OCI-LY7 (cell line): Measurements from ENCODE around the gene EXOC4.

Experiments used
- EZH2phosphoT487 ChIP-seq: fragments of 200-600 bp; sonication (generic); IDR thresholded peaks from 2 replicates; pipeline ENCODE4 v1.6.1; 2018; ENCODE audit warnings: low read depth, borderline replicate concordance, mild to moderate bottlenecking, mixed run types, antibody characterized with exemption, low read length, moderate library complexity, mixed read lengths
- TF ChIP-seq, protein P1 (sequence below): fragments of 200-600 bp; sonication (generic); conservative IDR thresholded peaks from 2 replicates; pipeline ENCODE4 v1.5.1; 2014; ENCODE audit warnings: mild to moderate bottlenecking, antibody characterized with exemption, low read length, moderate library complexity, mixed read lengths

DNA sequence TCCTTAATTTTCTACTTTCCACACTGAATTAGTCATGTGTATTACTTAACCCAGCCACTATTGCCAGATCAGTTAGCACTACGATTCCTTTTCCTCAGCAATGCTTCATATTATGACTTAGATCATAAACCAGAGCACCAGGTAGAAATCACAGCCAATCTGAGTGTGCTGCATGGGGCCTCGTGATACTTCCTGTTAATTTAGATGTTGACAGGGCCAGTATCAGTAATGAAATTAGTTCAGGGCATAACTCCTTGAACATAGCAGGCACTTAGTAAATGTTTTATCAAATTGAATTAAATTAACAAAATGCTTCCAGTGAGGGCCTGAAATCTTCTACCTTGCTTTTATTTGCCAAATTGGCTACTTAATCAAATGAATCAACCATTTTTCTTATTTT lies 705.0 kb downstream of the EXOC4 start:
- TF ChIP-seq, protein P1, sequence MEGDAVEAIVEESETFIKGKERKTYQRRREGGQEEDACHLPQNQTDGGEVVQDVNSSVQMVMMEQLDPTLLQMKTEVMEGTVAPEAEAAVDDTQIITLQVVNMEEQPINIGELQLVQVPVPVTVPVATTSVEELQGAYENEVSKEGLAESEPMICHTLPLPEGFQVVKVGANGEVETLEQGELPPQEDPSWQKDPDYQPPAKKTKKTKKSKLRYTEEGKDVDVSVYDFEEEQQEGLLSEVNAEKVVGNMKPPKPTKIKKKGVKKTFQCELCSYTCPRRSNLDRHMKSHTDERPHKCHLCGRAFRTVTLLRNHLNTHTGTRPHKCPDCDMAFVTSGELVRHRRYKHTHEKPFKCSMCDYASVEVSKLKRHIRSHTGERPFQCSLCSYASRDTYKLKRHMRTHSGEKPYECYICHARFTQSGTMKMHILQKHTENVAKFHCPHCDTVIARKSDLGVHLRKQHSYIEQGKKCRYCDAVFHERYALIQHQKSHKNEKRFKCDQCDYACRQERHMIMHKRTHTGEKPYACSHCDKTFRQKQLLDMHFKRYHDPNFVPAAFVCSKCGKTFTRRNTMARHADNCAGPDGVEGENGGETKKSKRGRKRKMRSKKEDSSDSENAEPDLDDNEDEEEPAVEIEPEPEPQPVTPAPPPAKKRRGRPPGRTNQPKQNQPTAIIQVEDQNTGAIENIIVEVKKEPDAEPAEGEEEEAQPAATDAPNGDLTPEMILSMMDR = no peak
- no peak for TF ChIP-seq EZH2phosphoT487
